Endothelial cell of umbilical vein (primary cell): ENCODE data around the gene CARNS1. TPM values are rescaled to one million over a fixed set of nuclear protein-coding genes. Genes with fewer than 3 reads are reported as not detected.

Source experiments
- BruUV-seq: library from RNA; stranded (reverse); fragments of 400-500 nt; replicated peaks from 2 replicates; lab custom pipeline; 2021; lab: Mats Ljungman, UMichigan
- CTCF ChIA-PET: fragments of 300-600, 350-600 bp; sonication (Branson Sonifier 250); formaldehyde crosslinking; loops from one replicate; lab custom pipeline; 2021; ENCODE audit warnings: antibody characterized with exemption, inconsistent platforms; lab: Charles Lee
- POLR2A ChIA-PET: fragments of 300-600, 350-600 bp; sonication (Branson Sonifier 250); formaldehyde crosslinking; loops from one replicate; lab custom pipeline; 2021; ENCODE audit warnings: antibody characterized with exemption, inconsistent platforms; lab: Charles Lee
- DNase-seq: peaks from one replicate; pipeline ENCODE4 v3.0.0-alpha.2; 2011; ENCODE audit warnings: low read depth, low spot score
- FAIRE-seq: peaks from 2 replicates; lab custom pipeline; 2011; peaks lifted over from hg19 to GRCh38; lab: Jason Lieb, UNC
- H2AFZ ChIP-seq: 2 replicates; pipeline ENCODE4 v1.6.0; 2012; ENCODE audit warnings: low read depth, low read length, control low read depth, inconsistent platforms
- H3K27ac ChIP-seq: 2 replicates; pipeline ENCODE4 v1.5.1; 2011; ENCODE audit warnings: low read depth, mild to moderate bottlenecking, control low read depth, low read length, moderate library complexity; ENCODE audit not compliant: insufficient read depth
- H3K27me3 ChIP-seq, 2 experiments: 2 replicates each; pipeline versions ENCODE4 v1.6.0 to v1.6.1; 2011; ENCODE audit warnings: low read length in 2 of 2, mixed read lengths in 1 of 2; ENCODE audit not compliant: control insufficient read depth in 2 of 2, insufficient read depth in 2 of 2
- H3K36me3 ChIP-seq, 2 experiments: 2 replicates in 1 of 2; 3 replicates in 1 of 2; pipeline ENCODE4 v1.5.1; 2011; ENCODE audit warnings: low read length in 2 of 2, mild to moderate bottlenecking in 1 of 2, moderate library complexity in 1 of 2; ENCODE audit not compliant: control insufficient read depth in 2 of 2, insufficient read depth in 2 of 2; ENCODE audit errors: extremely low read depth in 1 of 2
- H3K4me1 ChIP-seq: 3 replicates; pipeline ENCODE4 v1.5.1; 2011; ENCODE audit warnings: mild to moderate bottlenecking, low read length; ENCODE audit not compliant: control insufficient read depth, insufficient read depth; ENCODE audit errors: extremely low read depth
- H3K4me2 ChIP-seq: 2 replicates; pipeline ENCODE4 v1.6.1; 2011; ENCODE audit warnings: low read length, control low read depth, mixed read lengths; ENCODE audit not compliant: insufficient read depth
- H3K4me3 ChIP-seq, 3 experiments: fragments of 200-600 bp in 1 of 3; sonication (generic), shearing (Covaris generic) in 1 of 3; replicated peaks in 1 of 3; 2 replicates each; pipeline ENCODE4 v1.5.1; 2011 to 2016; ENCODE audit warnings: control low read depth in 3 of 3, low read length in 3 of 3, mild to moderate bottlenecking in 2 of 3, inconsistent platforms in 1 of 3, low read depth in 1 of 3, moderate library complexity in 1 of 3; ENCODE audit not compliant: insufficient read depth in 1 of 3
- H3K79me2 ChIP-seq: 2 replicates; pipeline ENCODE4 v1.6.0; 2012; ENCODE audit warnings: low read length, inconsistent platforms; ENCODE audit not compliant: control insufficient read depth, insufficient read depth
- H3K9ac ChIP-seq: replicated peaks from 2 replicates; pipeline ENCODE3; 2011; ENCODE audit warnings: low read length, control low read depth; ENCODE audit not compliant: insufficient read depth; ENCODE audit errors: extremely low read depth
- H3K9me1 ChIP-seq: replicated peaks from 3 replicates; pipeline ENCODE4 v1.6.0; 2011; ENCODE audit warnings: mild to moderate bottlenecking, low read length; ENCODE audit not compliant: control insufficient read depth, insufficient read depth; ENCODE audit errors: extremely low read depth
- H3K9me3 ChIP-seq: replicated peaks from 2 replicates; pipeline ENCODE4 v1.5.1; 2012; ENCODE audit warnings: low read length, inconsistent platforms; ENCODE audit not compliant: control insufficient read depth, insufficient read depth
- H4K20me1 ChIP-seq: replicated peaks from 2 replicates; pipeline ENCODE3; 2011; ENCODE audit warnings: mild to moderate bottlenecking, low read length; ENCODE audit not compliant: control insufficient read depth, insufficient read depth; ENCODE audit errors: extremely low read depth
- FOS ChIP-seq: IDR thresholded peaks from 2 replicates; pipeline ENCODE4 v1.6.1; 2011; ENCODE audit warnings: mild to moderate bottlenecking, low read length, moderate library complexity, borderline replicate concordance; ENCODE audit not compliant: insufficient read depth
- GATA2 ChIP-seq: IDR thresholded peaks from 2 replicates; pipeline ENCODE4 v1.7.0; 2011; ENCODE audit warnings: low read depth, mild to moderate bottlenecking, moderate library complexity, mixed read lengths, low read length; ENCODE audit not compliant: insufficient read length, insufficient read depth
- JUN ChIP-seq: IDR thresholded peaks from 2 replicates; pipeline ENCODE4 v1.6.1; 2011; ENCODE audit warnings: borderline replicate concordance, low read depth; ENCODE audit not compliant: insufficient read length, insufficient read depth
- MYC ChIP-seq: IDR thresholded peaks from one replicate; pipeline ENCODE4 v1.6.1; 2011; ENCODE audit warnings: mild to moderate bottlenecking, low read depth, low read length
- POLR2A ChIP-seq: IDR thresholded peaks from 2 replicates; pipeline ENCODE4 v1.6.1; 2012; ENCODE audit warnings: low read depth, mild to moderate bottlenecking, control low read depth, low read length
- POLR2AphosphoS5 ChIP-seq: IDR thresholded peaks from 2 replicates; pipeline ENCODE4 v1.6.1; 2012; ENCODE audit warnings: low read depth, mild to moderate bottlenecking, control low read depth, low read length, moderate library complexity; ENCODE audit not compliant: insufficient read depth
- dilution Hi-C: fragments of 300-500 bp; cut with MboI; formaldehyde crosslinking; loops from one replicate; pipeline ENCODE4 v1.15.0; 2019; ENCODE audit warnings: low sequenced_read_pairs; ENCODE audit not compliant: extremely low pct_ligation_motif_present
- intact Hi-C: fragments of 100-400 bp; cut with micrococcal nuclease; formaldehyde crosslinking; loops from one replicate; pipeline ENCODE4 v1.10.0; 2022
- polyA plus RNA-seq, 4 experiments: library from polyadenylated mRNA; depleted of rRNA in 3 of 4; stranded (reverse) in 3 of 4; unstranded in 1 of 4; fragments of >200 nt; gene quantifications; 2 replicates each; pipeline versions ENCODE4 v1.2.1 to v1.2.3, GENCODE V29; 2011 to 2012; ENCODE audit warnings: missing spikeins in 1 of 4
- total RNA-seq: library from RNA; stranded (reverse); gene quantifications from 2 replicates; pipeline ENCODE4 v1.2.3, GENCODE V29; 2021
- TF ChIP-seq, protein P1 (sequence below), 2 donors: IDR thresholded peaks; 1 replicate in 1 of 2; 2 replicates in 1 of 2; pipeline ENCODE4 v1.5.1; 2011; ENCODE audit warnings: low read length in 2 of 2, mild to moderate bottlenecking in 2 of 2, moderate library complexity in 2 of 2, control low read depth in 1 of 2, inconsistent platforms in 1 of 2, low read depth in 1 of 2; ENCODE audit not compliant: insufficient read depth in 1 of 2; ENCODE audit errors: extremely low read depth in 1 of 2
- TF ChIP-seq, protein P2 (sequence below): IDR thresholded peaks from 2 replicates; pipeline ENCODE4 v1.6.1; 2011; ENCODE audit not compliant: insufficient read depth, insufficient read length

The CARNS1 gene
- total and polyA plus RNA-seq, 2 donors (not counting 3 experiments of a cell fraction or from before 2014, with no cell fraction given): 0.14 to 0.35 TPM

DNA sequence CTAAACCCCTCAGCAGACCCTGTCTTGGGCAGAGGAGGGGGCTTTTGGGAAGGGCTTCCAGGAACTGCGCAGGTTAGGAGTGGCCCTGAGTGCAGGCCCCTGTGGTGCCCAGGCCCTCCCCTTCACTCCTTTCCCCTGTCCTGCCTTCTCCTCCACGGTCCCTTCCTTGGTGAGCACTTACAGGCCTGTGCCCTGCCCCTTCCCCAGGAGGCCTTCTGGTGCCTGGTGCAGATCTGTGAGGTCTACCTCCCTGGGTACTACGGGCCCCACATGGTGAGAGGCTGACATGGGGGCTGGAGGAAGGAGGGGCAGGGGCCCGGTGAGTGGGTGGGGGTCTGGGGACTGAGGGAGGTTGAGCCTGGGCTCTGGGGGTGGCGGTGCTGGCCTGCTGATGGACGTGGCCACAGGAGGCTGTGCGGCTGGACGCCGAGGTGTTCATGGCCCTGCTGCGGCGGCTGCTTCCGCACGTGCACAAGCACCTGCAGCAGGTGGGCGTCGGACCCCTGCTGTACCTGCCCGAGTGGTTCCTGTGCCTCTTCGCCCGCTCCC, 9.0 kb upstream of the CARNS1 start:
- no peaks in the 10 kb centered on the region for H3K79me2 ChIP-seq
- ChIA-PET CTCF (no interaction called here), POLR2A (no interaction called here)
- no peak overlapping the region for H2AFZ ChIP-seq
- FAIRE-seq: no peak
- no peaks in the 10 kb centered on the region for H3K9me3 ChIP-seq
- no peaks in the 10 kb centered on the region for H4K20me1 ChIP-seq
- no peak for DNase-seq
- intact Hi-C loops (no loop called here), dilution Hi-C loops (no loop called here)
- H3K4me2 ChIP-seq: no peak overlapping the region
- BruUV-seq: no TSS peak
- H3K27ac ChIP-seq: no peak overlapping the region
- H3K27me3 ChIP-seq: peaks cover 0 to 3% of the 10 kb centered on the region in 2 experiments
- H3K9ac ChIP-seq: no peak overlapping the region
- no peaks in the 10 kb centered on the region for H3K36me3 ChIP-seq
- TF ChIP-seq, protein P1, sequence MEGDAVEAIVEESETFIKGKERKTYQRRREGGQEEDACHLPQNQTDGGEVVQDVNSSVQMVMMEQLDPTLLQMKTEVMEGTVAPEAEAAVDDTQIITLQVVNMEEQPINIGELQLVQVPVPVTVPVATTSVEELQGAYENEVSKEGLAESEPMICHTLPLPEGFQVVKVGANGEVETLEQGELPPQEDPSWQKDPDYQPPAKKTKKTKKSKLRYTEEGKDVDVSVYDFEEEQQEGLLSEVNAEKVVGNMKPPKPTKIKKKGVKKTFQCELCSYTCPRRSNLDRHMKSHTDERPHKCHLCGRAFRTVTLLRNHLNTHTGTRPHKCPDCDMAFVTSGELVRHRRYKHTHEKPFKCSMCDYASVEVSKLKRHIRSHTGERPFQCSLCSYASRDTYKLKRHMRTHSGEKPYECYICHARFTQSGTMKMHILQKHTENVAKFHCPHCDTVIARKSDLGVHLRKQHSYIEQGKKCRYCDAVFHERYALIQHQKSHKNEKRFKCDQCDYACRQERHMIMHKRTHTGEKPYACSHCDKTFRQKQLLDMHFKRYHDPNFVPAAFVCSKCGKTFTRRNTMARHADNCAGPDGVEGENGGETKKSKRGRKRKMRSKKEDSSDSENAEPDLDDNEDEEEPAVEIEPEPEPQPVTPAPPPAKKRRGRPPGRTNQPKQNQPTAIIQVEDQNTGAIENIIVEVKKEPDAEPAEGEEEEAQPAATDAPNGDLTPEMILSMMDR (IDR thresholded peaks at IDR 0.05; ENCODE audit: extremely low read depth in 1 of 2, insufficient read depth in 1 of 2, low read depth in 1 of 2, low read length in 2 of 2): no peak
- H3K9me1 ChIP-seq: no peaks in the 10 kb centered on the region
- H3K4me1 ChIP-seq: peaks cover 5% of the 10 kb centered on the region
- H3K4me3 ChIP-seq: no peak overlapping the region

DNA sequence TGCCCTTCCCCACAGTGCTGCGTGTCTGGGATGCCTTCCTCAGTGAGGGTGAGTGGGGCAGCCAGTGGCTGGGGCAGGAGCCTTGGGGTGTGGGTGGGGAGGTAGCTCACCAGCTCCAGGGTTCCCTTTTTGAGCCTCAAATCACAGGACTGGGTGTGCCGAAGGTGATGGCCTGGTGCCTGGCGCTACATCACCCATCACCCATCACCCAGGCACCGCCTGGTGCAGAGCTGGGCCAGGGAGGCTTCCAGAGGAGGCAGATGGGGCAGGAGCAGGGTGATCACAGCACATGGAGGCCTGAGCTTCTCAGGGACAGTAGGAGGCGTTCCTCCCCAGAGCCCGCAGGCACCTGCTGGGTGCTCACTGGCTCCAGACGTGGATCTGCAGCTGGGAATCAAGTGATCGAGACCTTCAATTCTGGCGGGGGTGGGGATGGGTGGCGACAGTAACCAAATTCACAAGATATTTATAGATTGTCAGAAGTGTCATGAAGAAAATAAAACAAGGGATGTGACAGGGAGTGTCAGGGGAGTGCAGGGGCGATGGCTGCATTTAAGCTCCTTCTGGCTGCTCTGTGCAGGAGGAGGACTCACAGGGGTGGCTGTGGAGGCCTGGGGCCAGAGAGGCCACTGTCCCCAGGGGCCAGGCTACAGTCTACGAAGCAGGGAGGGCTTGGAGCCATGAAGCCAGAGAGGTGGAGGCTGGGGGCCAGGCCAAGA, 8.3 kb upstream of the CARNS1 start:
- peaks cover 0 to 3% of the 10 kb centered on the region in 2 experiments for H3K27me3 ChIP-seq
- no TSS peak for BruUV-seq
- H3K79me2 ChIP-seq: no peaks in the 10 kb centered on the region
- no peak overlapping the region for H3K9ac ChIP-seq
- H3K27ac ChIP-seq: no peak overlapping the region
- DNase-seq: no peak
- CTCF ChIA-PET: interaction anchor here (1.0 to 1.3 kb wide), 2 partner anchors 11 to 14 kb away, joined by 3 read pairs; no protein-coding TSS in a partner anchor
- H3K4me1 ChIP-seq: peaks cover 2% of the 10 kb centered on the region
- no peaks in the 10 kb centered on the region for H3K9me3 ChIP-seq
- no peaks in the 10 kb centered on the region for H4K20me1 ChIP-seq
- POLR2A ChIA-PET: no interaction called here
- no peak for FAIRE-seq
- H3K4me2 ChIP-seq: no peak overlapping the region
- TF ChIP-seq GATA2 (no peak), JUN (no peak), MYC (no peak), FOS (no peak), POLR2A (no peak), POLR2AphosphoS5 (no peak)
- TF ChIP-seq, protein P2, sequence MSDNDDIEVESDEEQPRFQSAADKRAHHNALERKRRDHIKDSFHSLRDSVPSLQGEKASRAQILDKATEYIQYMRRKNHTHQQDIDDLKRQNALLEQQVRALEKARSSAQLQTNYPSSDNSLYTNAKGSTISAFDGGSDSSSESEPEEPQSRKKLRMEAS: no peak
- dilution Hi-C loops: no loop called here
- no peaks in the 10 kb centered on the region for H3K9me1 ChIP-seq
- no peaks in the 10 kb centered on the region for H3K36me3 ChIP-seq
- no peak overlapping the region for H2AFZ ChIP-seq
- no peak overlapping the region for H3K4me3 ChIP-seq
- intact Hi-C loops: no loop called here
